Hepatic stellate cell (primary cell): ENCODE results near the gene HACE1.
A peak's percentile ranks its signal among the peaks of the same experiment; 100 is the strongest.
"Not testable (repeated sequence)": the region's sequence is repeated elsewhere in the genome, so short reads cannot be mapped to it uniquely, and the experiment has no call there.

Experiments used
- DNase-seq: peaks from one replicate; pipeline ENCODE4 v3.0.0; 2011; ENCODE audit warnings: low spot score

Gene HACE1

GRCh38 chr6:104829183-104829958, 30.3 kb downstream of the HACE1 start:
- DNase-seq: no peak

GRCh38 chr6:104828478-104828877, 31.2 kb downstream of the HACE1 start:
- no peak for DNase-seq

- not testable (repeated sequence) for DNase-seq
These were observed 38.9 kb downstream of the HACE1 start for GRCh38 chr6:104820820-104821219.

- no peak for DNase-seq
These were observed 43.6 kb downstream of the HACE1 start for GRCh38 chr6:104816125-104816524.

DNA sequence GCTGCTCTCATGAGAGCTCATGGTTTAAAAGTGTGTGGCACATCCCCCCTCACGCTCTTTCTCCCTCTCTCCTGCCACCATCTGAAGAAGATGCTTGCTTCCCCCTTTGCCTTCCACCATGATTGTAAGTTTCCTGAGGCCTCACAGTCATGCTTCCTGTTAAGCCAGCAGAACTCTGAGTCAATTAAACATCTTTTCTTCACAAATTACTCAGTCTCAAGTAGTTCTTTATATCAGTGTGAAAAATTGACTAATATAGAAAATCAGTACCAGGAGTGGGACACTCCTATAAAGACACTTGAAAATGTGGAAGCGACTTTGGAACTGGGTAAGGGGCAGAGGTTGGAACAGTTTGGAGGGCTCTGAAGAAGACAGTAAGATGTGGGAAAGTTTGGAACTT, 45.0 kb downstream of the HACE1 start:
- no peak for DNase-seq

GRCh38 chr6:104813552-104813951, 46.2 kb downstream of the HACE1 start:
- no peak for DNase-seq

DNA sequence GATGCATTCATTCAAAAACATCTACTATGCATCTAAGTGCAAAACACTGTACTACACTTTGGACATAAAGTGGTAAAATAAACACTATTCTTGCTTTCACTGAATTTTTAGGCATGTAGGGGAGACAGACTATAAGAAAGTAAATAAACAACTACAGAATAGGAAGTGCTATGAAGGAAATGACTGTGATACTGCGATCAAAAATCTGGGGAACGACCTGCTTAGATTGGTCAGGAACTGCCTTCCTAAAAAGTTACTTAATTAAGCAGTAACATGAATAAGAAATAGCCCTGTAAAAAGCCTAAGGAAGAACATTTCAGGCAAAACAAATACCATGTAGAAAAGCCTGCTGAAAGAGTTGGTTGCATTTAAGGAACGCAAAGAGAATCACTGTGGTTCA, 50.6 kb downstream of the HACE1 start:
- no peak for DNase-seq

DNA sequence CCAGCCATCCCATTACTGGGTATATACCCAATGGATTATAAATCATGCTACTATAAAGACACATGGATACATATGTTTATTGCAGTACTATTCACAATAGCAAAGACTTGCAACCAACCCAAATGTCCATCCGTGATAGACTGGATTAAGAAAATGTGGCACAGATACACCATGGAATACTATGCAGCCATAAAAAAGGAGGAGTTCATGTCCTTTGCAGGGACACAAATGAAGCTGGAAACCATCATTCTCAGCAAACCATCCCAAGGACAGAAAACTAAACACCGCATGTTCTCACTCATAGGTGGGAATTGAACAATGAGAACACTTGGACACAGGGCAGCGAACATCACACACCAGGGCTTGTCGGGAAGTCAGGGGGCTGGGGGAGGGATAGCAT, 54.4 kb downstream of the HACE1 start:
- DNase-seq: not testable (repeated sequence)

DNA sequence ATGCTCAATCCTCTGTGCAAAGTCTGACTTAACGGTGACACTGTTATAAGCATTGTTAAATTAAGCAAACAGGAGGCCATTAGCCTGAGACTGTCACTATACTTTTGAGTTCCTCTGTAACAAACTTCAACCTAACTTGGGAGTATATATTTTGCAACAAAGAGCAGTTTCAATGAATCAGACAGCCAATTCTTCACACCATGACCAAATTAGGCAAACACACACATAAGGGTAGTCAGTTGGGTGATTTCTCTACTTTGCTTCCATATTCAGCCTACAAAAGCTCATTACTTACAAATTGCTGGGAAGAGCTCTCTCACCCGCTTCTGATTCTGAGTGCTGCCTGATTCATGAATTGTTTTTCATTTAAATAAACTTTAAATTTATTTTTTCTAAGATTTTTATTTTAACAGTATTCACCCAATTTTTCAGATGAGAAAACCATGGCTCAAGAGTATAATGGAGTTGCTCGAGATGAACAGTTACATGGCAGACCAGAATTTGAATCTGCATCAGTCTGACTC, 60.5 kb downstream of the HACE1 start:
- no peak for DNase-seq

- no peak for DNase-seq
These were observed 63.5 kb downstream of the HACE1 start for GRCh38 chr6:104796031-104796785.

DNA sequence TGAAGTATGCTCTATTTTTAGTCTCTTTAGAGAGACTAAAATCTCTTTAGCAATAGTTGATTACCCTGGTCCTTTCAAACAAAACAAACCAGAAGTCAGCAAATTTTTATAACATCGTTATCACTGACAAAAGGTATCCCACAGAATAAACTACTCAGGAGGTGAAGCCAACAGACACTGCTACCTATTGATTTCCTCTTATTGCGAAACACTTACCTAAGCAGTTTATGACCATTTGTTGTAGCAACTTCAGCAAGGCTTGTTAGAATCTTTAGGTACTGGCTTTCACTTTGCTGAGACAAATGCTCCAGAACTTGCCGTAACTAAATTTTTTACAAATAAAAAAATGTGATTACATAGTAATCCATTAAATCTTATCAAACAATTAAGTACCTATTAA, 64.4 kb downstream of the HACE1 start:
- no peak for DNase-seq

GRCh38 chr6:104789770-104790190, 69.9 kb downstream of the HACE1 start:
- DNase-seq: peak; percentile 13

GRCh38 chr6:104788400-104788799, 71.3 kb downstream of the HACE1 start:
- no peak for DNase-seq

DNA sequence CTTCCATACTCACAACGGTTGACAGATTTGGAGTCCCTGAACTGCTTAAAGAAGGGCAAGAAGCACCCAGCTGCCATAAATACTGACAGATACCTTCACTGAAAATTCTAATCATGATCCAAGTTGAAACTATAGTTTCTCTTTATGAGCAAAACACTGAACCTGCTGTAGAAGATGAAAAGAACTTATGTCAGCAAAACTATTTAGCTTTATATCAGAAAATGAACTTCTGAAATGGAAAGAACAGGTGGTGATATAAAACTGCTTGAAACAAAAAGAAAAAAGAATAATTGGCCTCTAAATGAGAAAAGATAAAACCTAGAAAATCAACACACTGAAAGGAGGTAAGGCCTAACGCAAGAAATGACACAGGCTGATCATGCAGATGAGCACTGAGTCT, 72.4 kb downstream of the HACE1 start:
- DNase-seq: no peak

GRCh38 chr6:104784884-104785283, 74.8 kb downstream of the HACE1 start:
- DNase-seq: peak; percentile 16

- DNase-seq: peak; percentile 11
These were observed 88.4 kb downstream of the HACE1 start for GRCh38 chr6:104771258-104771832.

- no peak for DNase-seq
These were observed 90.8 kb downstream of the HACE1 start for GRCh38 chr6:104768906-104769305.

GRCh38 chr6:104766595-104766994, 93.1 kb downstream of the HACE1 start:
- DNase-seq: no peak

DNA sequence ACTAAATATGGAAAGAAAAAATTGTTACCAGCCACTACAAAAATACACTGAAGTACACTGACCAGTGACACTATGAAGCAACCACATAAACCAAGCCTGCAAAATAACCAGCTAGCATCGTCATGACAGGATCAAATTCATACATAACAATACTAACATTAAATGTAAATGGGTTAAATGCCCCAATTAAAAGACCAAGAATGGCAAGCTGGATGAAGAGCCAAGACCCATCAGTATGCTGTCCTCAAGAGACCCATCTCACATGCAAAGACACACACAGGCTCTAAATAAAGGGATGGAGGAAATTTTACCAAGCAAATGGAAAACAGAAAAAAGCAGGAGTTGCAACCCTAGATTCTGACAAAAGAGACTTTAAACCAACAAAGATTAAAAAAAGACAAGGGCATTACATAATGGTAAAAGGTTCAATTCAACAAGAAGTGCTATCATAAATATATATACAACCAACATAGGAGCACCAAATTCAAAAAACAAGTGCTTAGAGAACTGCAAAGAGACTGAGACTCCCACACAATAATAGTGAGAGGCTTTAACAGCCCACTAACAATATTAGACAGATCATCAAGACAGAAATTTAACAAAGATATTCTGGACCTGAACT, 104.8 kb downstream of the HACE1 start:
- no peak for DNase-seq

DNA sequence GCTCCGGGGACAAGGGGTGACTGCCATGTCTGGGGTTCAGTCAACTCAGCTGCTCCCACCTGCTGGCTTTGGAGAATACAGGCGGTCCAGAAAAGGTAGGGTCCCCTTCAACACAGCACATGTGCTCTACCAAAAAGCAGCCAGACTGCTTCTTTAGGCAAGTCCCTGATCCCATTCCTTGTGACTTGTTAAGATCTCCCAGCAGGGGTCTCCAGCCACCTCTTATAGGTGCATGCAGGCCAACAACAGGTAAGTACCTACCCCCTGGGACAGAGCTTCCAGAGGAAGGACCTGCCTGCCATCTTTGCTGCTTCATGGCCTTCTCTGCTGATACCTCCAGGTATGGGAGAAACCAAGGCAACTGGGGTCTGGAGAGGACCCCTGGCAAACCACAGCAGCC, 106.5 kb downstream of the HACE1 start:
- DNase-seq: no peak

- DNase-seq: no peak
These were observed 109.3 kb downstream of the HACE1 start for GRCh38 chr6:104750449-104750848.

DNA sequence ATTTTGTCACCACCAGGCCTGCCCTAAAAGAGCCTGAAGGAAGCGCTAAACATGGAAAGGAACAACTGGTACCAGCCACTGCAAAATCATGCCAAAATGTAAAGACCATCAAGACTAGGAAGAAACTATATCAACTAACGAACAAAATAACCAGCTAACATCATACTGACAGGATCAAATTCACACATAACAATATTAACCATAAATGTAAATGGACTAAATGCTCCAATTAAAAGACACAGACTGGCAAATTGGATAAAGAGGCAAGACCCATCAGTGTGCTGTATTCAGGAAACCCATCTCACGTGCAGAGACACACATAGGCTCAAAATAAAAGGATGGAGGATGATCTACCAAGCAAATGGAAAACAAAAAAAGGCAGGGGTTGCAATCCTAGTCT, 120.6 kb downstream of the HACE1 start:
- not testable (repeated sequence) for DNase-seq
